ENCODE measurements around the gene SV2C.
A peak's percentile ranks its signal among the peaks of the same experiment; 100 is the strongest.

The SV2C gene

DNA sequence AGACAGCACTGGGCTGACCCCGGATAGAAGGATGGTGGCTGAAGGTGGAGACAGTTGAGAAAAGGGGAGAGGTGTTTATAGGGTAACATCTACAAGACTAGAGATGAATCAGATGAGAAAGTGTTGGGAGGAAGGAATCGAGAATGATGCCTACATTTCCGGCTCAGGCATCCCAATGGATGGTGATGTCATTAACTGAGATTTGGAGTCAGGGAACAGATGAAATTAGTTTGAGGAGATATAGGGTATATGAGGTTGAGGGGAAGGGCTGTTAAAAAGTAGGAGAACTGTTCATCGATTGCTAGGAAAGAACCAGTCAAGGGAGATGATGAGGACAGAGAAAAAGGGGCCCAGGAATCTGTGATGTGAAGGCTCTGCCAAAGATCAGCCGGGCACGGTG is 295.2 kb downstream of the SV2C start:
- DNase-seq (ENCODE audit: low read depth in 2 of 3, low spot score in 2 of 3), result no peak

DNA sequence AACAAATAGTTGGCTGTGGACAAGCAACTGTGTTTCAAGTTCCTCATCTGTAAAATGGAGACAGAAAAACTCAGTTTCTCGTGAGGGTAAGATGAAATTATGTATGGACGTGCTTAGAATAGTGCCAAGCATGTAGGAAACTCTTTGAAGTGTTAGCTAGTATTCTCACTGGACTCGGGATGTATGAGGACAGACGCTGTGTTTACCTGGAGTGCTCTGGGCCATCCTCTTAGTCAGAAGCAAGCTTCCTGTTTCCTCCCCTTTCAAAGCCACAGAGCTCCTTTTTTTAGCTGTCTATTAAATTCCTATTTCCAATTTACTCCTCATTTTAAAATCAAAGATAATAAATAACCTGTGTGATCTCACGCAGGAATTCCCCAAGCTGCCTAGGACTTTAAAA is 296.1 kb downstream of the SV2C start:
- DNase-seq (ENCODE audit: low read depth in 2 of 3, low spot score in 2 of 3), result no peak

DNA sequence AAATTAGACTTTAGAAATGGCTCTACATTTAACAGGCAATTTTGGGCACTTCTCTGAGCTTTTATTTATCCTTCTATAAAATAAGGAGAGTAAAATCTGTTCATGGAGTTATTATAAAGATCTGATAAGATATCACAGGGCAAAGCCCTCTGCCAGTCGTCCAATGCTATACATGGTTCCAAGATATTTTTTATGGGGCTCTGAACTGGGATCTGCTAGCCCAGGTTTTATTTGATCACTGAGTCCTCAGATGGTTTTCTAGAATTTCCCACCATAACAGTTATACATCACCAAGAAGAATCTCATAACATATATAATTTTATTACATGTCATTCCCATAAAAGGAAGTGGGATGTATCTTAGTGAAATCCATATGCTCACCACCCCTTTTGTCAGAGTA is 296.7 kb downstream of the SV2C start:
- no peak for DNase-seq (ENCODE audit: low read depth in 2 of 3, low spot score in 2 of 3)

DNA sequence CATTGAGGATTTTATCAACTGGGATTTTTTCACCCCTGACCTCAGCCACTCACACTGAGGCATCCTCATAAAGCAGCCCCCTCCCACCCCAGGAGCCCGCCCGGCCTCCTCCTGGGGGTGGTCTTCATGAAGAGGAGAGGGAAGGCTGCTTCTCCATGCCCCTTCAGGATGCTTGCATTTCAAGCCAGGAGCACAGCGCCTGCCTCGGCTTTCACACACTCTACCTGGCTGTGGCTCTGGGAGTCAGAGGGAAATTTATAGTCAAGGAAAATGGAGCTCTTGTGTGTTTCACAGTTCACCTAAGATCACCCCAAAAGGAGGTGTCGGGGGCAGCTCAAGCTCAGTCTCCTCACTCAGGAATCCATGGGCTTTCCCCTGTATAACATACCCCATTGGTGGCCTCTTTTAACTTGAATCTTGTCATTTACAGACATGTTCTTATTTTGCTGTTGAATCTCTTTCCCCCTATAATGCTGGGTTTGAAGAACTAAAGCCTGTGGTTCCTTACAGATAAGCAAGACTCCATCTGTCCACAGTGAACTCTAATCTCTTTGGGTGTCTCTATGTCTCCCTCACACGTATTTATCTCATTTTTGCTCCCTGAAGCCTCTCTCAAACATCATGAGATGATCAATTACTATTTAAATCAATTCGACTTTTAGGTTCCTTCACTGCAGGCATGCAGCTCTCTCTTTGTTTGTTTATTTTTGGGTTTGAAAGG is 297.3 kb downstream of the SV2C start:
- no peak for DNase-seq (ENCODE audit: low read depth in 2 of 3, low spot score in 2 of 3)

DNA sequence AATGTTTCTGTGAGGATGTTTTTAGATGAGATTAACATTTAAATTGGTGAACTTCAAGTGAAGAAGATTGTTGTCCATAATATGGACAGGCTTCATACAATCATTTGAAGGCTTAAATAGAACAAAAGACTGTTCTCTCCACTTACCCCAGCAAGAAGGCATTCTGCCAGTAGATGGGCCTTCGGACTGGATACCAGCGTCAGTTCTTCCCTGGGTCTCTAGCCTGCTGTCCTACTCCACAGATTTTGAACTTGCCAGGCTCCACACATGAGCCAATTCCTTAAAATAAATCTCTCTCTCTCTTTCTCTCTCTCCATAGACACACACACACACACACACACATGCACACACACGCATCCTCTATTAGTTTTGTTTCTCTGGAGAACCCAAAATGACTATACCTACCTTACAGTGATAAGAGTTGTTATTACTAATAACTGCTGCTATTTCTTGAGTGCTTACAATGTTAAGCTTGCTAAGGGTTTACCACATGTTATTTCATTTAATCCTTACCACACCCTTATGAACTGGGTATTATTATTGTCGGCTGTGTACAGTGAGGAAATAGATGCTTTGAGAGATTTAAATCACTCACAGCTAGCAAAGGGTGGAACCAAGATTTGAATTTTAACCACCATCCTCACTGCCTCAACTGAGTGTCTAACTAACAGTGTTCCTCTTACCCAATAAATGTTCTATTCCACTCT is 300.1 kb downstream of the SV2C start:
- DNase-seq (ENCODE audit: low read depth in 2 of 3, low spot score in 2 of 3), result no peak

DNA sequence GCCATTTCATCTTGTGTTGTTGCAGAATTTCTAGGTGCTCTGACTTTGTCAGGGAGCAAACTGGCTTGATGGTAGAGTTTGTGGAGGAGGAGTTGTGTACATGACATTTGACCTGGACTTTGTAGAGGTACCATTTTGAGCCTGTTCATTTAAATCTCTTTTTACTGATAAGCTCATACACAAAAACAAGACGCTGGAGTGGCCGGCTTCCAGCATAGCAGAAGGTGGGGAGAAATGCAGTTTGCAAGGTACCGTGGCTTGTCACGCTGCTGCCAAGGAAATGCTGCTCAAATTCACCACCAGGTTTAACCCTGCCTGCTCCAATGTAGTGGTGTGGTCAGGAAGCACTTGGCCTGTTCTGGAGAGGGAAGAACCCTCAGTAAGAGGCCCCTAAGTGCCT is 301.0 kb downstream of the SV2C start:
- no peak for DNase-seq (ENCODE audit: low read depth in 2 of 3, low spot score in 2 of 3)

DNA sequence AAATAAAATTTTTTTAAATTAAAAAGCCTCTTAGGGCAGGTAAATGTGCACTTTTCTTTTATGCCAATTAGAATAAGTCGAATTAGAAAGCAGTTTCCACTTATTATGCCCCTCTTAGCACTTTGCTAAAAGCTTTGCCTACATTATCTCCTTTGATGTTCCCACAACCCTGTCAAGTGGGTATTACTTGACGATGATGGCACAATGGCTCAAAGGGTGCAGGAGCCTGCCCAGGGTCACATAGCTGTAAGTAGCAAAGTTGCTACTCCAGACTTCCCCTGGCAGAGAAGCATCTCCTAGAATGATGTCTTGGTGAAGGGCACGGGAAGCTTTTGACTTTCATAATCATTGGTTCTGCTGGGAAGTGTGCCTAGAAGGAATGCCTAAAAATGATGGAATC is 301.5 kb downstream of the SV2C start:
- DNase-seq (ENCODE audit: low read depth in 2 of 3, low spot score in 2 of 3), result no peak

DNA sequence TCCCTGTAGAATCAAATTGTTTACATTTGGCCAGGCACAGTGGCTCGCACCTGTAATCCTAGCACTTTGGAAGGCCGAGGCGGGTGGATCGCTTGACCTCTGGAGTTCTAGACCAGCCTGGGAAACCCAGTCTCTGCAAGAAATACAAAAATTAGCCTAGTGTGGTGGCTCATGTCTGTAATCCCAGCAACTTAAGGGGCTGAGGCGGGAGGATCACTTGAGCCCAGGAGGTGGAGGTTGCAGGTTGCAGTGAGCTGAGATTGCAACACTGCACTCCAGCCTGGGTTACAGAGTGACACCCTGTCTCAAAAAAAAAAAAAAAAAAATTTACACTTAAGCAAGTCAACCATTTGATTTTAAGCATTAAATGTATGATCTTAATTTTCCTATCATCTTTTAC is 302.4 kb downstream of the SV2C start:
- DNase-seq (ENCODE audit: low read depth in 2 of 3, low spot score in 2 of 3), result no peak

DNA sequence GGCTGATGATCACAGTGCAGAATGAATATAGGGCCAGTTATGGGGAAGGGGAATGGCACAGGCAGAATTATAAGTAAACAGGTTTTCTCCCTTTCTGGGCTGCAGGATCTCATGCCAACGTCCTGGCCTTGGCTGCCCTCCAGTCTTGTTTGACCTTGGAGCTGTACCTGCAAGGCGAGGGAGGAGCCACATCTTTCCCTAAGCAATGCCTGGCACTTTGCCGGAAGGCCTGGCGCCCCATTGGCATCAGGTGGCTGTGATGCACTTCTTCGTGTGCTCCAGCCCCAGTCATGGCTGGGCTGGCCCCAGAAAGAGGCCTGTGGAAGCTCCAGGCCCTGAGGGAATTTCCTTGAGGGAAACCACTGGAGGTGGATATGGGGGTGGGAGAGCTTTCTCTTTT is 303.2 kb downstream of the SV2C start:
- DNase-seq (ENCODE audit: low read depth in 2 of 3, low spot score in 2 of 3), result no peak

DNA sequence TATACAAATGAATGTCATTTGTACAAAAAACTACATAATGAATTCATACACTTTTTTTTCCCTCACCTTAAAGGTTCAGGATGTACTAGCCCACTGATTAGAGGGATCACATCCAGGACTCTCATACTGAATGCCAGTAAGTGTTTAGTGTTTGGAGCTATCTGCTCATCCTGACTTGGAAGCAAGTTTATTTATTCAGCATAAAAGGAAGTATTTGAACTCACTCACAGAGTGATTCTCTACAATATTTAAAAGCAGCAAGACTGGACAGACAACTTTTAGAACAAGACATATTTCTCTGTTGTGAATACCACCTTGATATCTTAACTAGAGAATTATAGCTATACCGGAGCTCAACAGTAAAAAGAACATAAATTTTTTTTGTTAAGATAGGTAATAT is 305.1 kb downstream of the SV2C start:
- no peak for DNase-seq (ENCODE audit: low read depth in 2 of 3, low spot score in 2 of 3)

DNA sequence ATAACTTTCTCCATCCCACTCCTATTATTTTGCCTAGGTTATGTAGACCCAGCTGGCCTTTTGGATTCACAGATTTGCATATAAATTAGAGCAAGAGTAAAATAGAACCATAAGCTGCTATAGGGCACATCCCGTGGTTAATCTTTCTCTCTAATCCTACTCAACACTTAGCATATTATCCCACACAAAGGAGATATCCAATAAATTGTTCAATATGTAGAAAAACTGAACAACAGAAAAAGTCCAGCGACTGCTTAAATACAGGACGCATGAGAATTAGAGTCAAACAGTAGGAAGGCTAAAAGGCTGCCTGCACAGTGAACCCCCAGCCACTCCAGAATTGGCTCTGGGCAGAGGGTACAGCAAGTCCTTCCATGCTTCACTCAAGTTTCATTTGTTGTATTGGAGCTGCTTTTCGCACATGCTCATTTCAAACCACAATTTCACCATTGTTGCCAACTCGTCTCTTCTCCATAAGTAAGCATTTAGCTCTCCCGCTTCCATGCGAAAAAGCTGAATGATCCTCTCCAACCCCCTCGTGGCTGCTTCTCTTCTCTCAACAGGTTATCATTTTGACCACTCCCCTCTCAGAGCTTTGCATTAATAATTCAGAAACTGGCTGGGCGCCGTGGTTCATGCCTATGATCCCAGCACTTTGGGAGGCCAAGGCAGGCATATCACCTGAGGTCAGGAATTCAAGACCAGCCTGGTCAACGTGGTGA is 305.8 kb downstream of the SV2C start:
- no peak for DNase-seq (ENCODE audit: low read depth in 2 of 3, low spot score in 2 of 3)

DNA sequence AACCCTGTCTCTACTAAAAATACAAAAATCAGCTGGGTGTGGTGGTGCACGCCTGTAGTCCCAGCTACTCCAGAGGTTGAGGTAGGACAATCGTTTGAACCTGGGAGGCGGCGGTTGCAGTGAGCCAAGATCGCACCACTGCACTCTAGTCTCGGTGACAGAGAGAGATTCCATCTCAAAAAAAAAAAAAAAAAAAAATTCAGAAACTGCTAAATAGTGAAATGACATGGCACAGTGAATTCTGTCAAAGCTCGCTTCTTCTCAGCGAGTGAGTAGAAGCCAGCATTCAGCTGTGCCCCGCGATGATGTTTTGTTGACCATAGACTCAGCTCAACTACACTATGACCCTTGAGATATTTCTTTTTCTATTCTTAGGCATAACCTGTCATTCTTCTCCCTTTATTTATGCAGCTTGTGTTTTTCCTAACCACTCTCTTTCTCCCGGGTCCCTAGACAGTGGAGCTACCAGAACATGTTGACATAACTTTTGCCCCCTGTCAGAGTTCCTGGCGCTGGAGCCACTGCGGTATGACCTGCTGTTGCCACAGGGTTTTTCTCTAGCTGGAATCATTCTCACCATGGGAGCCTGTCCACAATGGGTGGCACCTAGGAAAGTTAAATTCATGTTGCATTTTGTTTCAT is 306.5 kb downstream of the SV2C start:
- DNase-seq (ENCODE audit: low read depth in 2 of 3, low spot score in 2 of 3), result no peak

DNA sequence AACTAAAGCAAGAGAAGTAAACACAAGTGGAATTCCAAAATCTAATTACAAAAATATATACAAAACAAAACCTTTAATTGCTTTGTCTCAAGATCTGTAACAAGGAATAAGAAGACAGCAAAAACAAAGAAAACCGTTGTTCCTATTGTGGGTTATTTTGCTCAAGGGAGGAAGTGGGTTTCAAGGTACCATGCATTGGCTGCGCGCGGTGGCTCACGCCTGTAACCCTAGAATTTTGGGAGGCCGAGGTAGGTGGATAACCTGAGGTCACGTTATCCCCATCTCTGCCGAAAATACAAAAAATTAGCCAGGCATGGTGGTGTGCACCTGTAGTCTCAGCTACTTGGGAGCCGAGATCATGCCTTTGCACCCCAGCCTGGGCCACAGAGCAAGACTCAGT is 307.8 kb downstream of the SV2C start:
- no peak for DNase-seq (ENCODE audit: low read depth in 2 of 3, low spot score in 2 of 3)

DNA sequence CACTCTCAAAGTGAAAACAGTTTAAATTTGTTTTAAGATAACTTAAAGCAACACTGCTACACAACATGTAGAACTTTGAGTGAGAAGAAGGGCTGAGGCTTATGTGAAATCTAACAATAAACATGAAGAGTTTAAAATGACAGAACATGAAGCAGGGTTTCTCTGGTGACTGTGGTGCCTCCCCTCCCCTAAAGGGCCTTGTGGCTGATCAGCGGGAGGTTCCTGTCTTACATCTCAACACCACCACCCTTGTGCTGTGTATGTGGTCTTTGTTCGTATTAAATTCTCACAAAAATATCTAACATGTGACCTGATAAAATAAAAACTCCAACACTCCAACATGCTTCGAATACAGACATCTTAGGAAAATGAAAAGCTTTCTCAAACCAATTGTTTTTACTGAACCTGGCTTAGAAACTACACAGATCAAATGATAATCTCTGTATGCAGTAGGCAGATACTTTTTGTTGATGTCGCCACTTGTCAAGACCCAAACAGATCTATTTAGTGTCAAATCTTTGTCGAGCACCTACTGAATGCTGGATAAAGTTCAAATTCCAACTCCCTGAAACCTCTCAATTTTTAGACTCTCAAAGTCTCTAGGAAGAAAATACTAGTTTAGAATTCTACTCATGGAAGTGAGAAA is 310.0 kb downstream of the SV2C start:
- no peak for DNase-seq (ENCODE audit: low read depth in 2 of 3, low spot score in 2 of 3)

DNA sequence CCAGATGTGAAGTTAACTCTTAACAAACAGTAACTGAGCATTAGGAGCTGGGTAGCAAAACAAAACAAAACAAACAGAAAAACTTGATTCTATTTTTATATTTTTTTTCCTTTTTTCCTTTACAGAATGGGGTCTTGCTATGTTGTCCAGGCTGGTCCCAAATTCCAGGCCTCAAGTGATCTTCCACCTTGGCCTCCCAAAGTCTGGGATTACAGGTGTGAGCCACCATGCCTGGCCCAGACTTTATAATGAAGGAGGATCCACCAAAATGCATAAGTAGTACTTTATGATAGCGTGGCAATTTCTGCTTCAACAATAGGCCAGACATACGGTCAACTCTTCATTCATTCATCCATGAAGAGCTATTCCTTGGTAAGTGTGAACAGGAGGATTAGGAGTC is 314.0 kb downstream of the SV2C start:
- DNase-seq (ENCODE audit: low read depth in 2 of 3, low spot score in 2 of 3), result no peak

DNA sequence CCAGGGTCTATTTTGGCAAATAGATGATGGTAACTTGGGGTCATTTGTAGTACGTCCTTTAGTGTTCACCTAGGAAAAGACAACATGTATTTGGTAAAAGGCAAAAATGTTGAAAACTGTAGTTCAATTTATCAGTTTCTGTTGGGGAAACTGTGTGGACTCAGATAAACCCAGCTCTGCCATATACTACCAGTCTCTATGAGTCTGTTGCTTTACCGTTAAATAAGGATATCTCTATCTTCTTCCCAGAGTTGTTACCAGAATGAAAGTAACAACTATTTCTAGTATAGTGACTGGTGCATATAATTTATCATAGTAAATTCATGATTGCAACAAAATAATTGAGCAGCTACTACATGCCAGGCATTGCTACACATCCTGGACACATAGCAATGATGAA is 316.1 kb downstream of the SV2C start:
- no peak for DNase-seq (ENCODE audit: low read depth in 2 of 3, low spot score in 2 of 3)

DNA sequence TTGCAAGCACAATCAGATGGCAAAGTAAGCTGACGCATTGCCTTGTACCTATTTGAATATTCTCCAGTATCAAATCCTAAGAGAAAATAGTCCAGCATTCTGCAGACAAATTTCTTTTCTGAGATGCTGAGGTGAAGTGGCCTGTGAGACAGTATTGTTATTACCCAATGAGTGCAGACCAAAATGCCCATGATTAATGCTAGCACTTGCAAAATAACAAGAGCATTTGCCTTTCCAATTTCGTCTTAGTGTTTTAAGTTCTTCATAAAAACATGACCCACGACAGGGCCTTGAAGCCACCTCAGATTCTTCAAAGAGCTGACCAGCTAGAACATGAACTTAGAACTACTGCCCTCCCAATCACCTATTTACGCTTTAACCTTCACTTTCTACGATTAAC is 317.3 kb downstream of the SV2C start:
- no peak for DNase-seq (ENCODE audit: low read depth in 2 of 3, low spot score in 2 of 3)

DNA sequence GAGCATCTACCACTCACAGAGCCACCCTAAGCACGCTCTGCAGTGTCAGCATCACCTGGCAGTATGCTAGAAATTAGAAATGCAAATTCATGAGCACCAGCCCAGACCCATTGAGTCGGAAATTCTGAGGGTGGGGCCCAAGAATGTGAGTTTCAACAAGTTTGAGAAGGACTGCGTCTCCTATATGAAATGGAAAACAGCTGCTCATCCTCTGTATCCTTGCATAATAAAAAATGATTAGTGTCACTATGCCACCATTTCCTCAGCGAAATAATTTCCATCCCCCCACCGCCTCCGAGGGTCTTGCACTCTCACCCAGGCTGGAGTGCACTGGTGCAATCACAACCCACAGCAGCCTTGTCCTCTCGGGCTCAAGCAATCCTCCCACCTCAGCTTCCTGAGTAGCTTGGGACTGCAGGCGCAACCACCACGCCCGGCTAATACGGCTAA is 318.6 kb downstream of the SV2C start:
- DNase-seq (ENCODE audit: low read depth in 2 of 3, low spot score in 2 of 3), result no peak

DNA sequence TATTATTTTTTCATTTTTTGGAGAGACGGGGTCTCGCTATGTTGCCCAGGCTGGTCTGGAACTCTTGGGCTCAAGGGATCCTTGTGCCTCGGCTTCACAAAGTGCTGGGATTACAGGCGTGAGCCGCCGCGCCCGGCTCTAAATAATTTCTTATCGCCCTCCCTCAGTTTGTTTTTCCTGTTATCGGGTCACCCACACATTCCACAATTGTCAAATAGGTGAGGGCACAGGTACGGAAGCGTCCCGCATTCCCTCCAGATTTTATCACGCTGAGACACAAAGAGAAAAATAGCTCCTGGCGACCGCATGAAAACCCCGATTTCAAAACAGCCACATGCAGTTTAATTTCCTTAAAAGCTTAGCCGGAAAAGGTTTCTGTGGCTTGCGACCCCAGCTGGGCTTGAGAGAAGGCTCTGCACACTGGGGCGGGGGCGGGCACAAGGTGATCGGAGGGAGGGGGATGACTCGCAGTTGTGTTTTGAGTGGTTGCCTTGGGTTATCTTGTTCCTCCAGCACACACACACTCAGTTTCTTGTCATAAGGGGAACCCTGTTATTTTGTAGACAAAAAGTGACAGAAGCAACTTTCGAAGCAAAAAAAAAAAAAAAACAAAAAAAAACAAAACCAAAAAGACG is 319.2 kb downstream of the SV2C start:
- DNase-seq (ENCODE audit: low read depth in 2 of 3, low spot score in 2 of 3), result peak; percentile 42 to 60 (median 47)

DNA sequence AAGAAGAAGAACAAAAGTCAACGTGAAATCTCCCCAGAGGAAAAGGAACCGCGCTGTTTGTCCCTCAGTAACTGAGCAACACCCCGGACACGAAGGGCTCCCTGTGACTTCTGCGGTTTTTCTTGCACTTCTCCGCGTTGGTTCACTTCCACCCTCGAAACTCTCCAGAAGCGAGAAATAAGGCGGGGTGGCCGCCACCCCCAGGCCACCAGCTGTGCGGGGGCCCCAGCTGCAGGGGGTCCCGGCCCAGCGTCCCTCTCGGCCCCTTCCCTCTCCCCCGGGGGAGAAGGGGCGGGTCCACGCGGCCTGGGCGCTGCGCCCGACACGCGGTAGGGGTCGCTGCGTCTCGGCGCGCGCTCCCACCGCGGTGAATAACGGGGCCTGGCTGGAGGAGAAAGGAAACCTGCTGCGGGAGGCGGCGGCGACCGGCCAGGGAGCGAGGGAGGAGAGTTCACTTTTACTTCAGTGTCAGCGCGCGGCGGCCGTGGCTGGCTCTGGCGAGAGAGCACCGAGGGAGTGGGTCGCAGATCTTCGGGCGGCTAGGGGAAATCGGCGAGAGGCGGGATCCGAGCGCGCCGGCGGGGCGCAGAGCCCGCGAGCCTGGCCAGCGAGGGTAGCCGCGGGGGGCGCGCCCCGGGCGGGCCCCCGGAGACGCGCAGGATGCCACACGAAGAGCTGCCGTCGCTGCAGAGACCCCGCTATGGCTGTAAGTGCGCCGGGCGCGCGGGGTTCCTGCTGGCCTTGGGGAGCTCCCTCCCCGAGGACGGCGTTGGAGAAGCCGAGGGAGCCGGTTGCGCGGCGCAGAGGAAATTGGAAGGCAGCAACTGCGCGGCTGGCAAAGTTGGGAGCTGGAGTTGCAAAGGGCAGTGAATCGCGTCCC is 319.9 kb downstream of the SV2C start, which contains the start of gene IQGAP2:
IQGAP2 (plus strand) TSS at position 400 of the 880 bp plus-strand sequence; CDS start at position 661, 261 bp downstream.
- peak; percentile 61 to 81 (median 72) for DNase-seq (ENCODE audit: low read depth in 2 of 3, low spot score in 2 of 3)

Measured in activated CD8-positive, alpha-beta memory T cell treated with anti-CD3 and anti-CD28 coated beads for 48 hours (primary cell).